GM12878 (cell line): ENCODE measurements around the gene MAPKAPK3. TPM values are rescaled to one million over a fixed set of nuclear protein-coding genes. Genes with fewer than 3 reads are reported as not detected.

Experiments used
- ATAC-seq: fragments of 200-7000 bp; cut with Tn5 transposase; 3 replicates; pipeline ENCODE4 v1.9.1; 2020; ENCODE audit warnings: mild to moderate bottlenecking, moderate library complexity
- BruUV-seq: library from RNA; stranded (reverse); fragments of 400-500 nt; replicated peaks from 2 replicates; lab custom pipeline; 2021; lab: Mats Ljungman, UMichigan
- CTCF ChIA-PET: fragments of 300-600 bp; sonication (Branson Sonifier 250); formaldehyde crosslinking; extraction: SDS; loops from one replicate; lab custom pipeline; 2021; ENCODE audit warnings: inconsistent platforms; lab: Yijun Ruan, JAX
- POLR2A ChIA-PET: fragments of 350-600 bp; formaldehyde crosslinking; extraction: SDS; loops from one replicate; lab custom pipeline; 2021; ENCODE audit warnings: inconsistent platforms; lab: Charles Lee
- RAD21 ChIA-PET: fragments of 300-600 bp; sonication (Branson Sonifier 250); formaldehyde crosslinking; loops from one replicate; lab custom pipeline; 2023; ENCODE audit warnings: antibody characterized with exemption; ENCODE audit not compliant: unreplicated experiment; lab: Charles Lee
- SMC1A ChIA-PET: fragments of 300-600 bp; sonication (Branson Sonifier 250); formaldehyde crosslinking; loops from one replicate; lab custom pipeline; 2023; ENCODE audit not compliant: unreplicated experiment, uncharacterized antibody; lab: Charles Lee
- DNase-seq: peaks from one replicate; pipeline ENCODE4 v3.0.0-alpha.2; 2011; ENCODE audit warnings: low read depth, low spot score
- FAIRE-seq: peaks from 3 replicates; lab custom pipeline; 2011; peaks lifted over from hg19 to GRCh38; lab: Jason Lieb, UNC
- H2AFZ ChIP-seq: 2 replicates; pipeline ENCODE4 v1.6.0; 2011; ENCODE audit warnings: low read depth, low read length, control low read depth; ENCODE audit not compliant: control insufficient read depth
- H3K27ac ChIP-seq: 2 replicates; pipeline ENCODE4 v1.5.1; 2011; ENCODE audit warnings: control low read depth; ENCODE audit not compliant: control insufficient read depth, insufficient read depth
- H3K27me3 ChIP-seq, 2 experiments: replicated peaks in 1 of 2; 2 replicates each; pipeline versions ENCODE4 v1.6.0 to v1.6.1; 2011; ENCODE audit warnings: low read length in 1 of 2; ENCODE audit not compliant: control insufficient read depth in 2 of 2, insufficient read depth in 2 of 2
- H3K36me3 ChIP-seq, 2 experiments: 2 replicates each; pipeline ENCODE4 v1.5.1; 2011; ENCODE audit warnings: low read length in 1 of 2; ENCODE audit not compliant: control insufficient read depth in 2 of 2, insufficient read depth in 2 of 2
- H3K4me1 ChIP-seq: 2 replicates; pipeline ENCODE4 v1.6.1; 2011; ENCODE audit warnings: mild to moderate bottlenecking, low read length, moderate library complexity, mixed read lengths; ENCODE audit not compliant: control insufficient read depth, insufficient read depth
- H3K4me2 ChIP-seq: 2 replicates; pipeline ENCODE4 v1.6.0; 2011; ENCODE audit warnings: control low read depth; ENCODE audit not compliant: control insufficient read depth, insufficient read depth
- H3K4me3 ChIP-seq: fragments of 200-600 bp; sonication (generic); 2 replicates; pipeline ENCODE4 v1.5.1; 2016
- H3K79me2 ChIP-seq: 2 replicates; pipeline ENCODE4 v1.6.0; 2011; ENCODE audit warnings: low read length; ENCODE audit not compliant: control insufficient read depth, insufficient read depth
- H3K9ac ChIP-seq: 2 replicates; pipeline ENCODE4 v1.8.0; 2011; ENCODE audit warnings: low read length, control low read depth, mixed read lengths; ENCODE audit not compliant: control insufficient read depth, insufficient read depth
- H3K9me3 ChIP-seq: replicated peaks from 3 replicates; pipeline ENCODE4 v1.5.1; 2011; ENCODE audit warnings: mild to moderate bottlenecking, low read length; ENCODE audit not compliant: control insufficient read depth, insufficient read depth
- H4K20me1 ChIP-seq: 2 replicates; pipeline ENCODE4 v1.6.0; 2011; ENCODE audit not compliant: control insufficient read depth, insufficient read depth
- E2F8 ChIP-seq: fragments of 450-650 bp; IDR thresholded peaks from 2 replicates; pipeline ENCODE4 v1.6.1; 2018; ENCODE audit warnings: mild to moderate bottlenecking, low read depth, moderate library complexity; ENCODE audit not compliant: partially characterized antibody
- EP300 ChIP-seq, 2 experiments: fragments of 150-350 bp in 1 of 2; IDR thresholded peaks; 2 replicates each; pipeline ENCODE4 v1.6.1; 2011 to 2012; ENCODE audit warnings: low read depth in 2 of 2, low read length in 2 of 2, borderline replicate concordance in 1 of 2, improper control_type of control experiment in 1 of 2, inconsistent platforms in 1 of 2; ENCODE audit not compliant: control insufficient read depth in 1 of 2
- HSF1 ChIP-seq: fragments of 150-350 bp; IDR thresholded peaks from 2 replicates; pipeline ENCODE4 v1.6.1; 2014; ENCODE audit warnings: mild to moderate bottlenecking, low read depth, low read length
- MTA3 ChIP-seq: IDR thresholded peaks from 2 replicates; pipeline ENCODE4 v1.6.1; 2012; ENCODE audit warnings: low read length, inconsistent platforms, borderline replicate concordance
- POLR2A ChIP-seq: IDR thresholded peaks from 2 replicates; pipeline ENCODE4 v1.6.1; 2011; ENCODE audit warnings: low read depth, mild to moderate bottlenecking, low read length
- SPI1 ChIP-seq: IDR thresholded peaks from 2 replicates; pipeline ENCODE4 v1.6.1; 2011; ENCODE audit warnings: low read depth, mild to moderate bottlenecking, low read length, moderate library complexity, borderline replicate concordance; ENCODE audit not compliant: insufficient read depth
- TARDBP ChIP-seq: IDR thresholded peaks from 2 replicates; pipeline ENCODE4 v1.6.1; 2016; ENCODE audit warnings: borderline replicate concordance
- USF1 ChIP-seq: IDR thresholded peaks from 2 replicates; pipeline ENCODE4 v1.6.1; 2011; ENCODE audit warnings: borderline replicate concordance, low read depth, mild to moderate bottlenecking, moderate library complexity, mixed read lengths, low read length; ENCODE audit not compliant: insufficient read depth; ENCODE audit errors: extremely low read length
- WGBS: methylation state at CpG from one replicate; pipeline ENCODE4 v1.1.6; 2016; ENCODE audit warnings: low lambda C conversion rate; ENCODE audit not compliant: insufficient replicate concordance, insufficient coverage; ENCODE audit errors: missing lambda C conversion rate; 5-methylcytosine and 5-hydroxymethylcytosine counted together
- in situ Hi-C: fragments of 300-500 bp; cut with MboI; formaldehyde crosslinking; loops from 9 replicates; pipeline ENCODE4 v1.14.3; 2018; ENCODE audit warnings: mixed read lengths
- intact Hi-C: fragments of 100-400 bp; cut with micrococcal nuclease; formaldehyde crosslinking; loops from one replicate; pipeline ENCODE4 v1.14.2; 2022; ENCODE audit not compliant: unreplicated experiment
- polyA plus RNA-seq, 11 experiments: library from polyadenylated mRNA; depleted of rRNA in 4 of 11; unstranded in 6 of 11; stranded (reverse) in 5 of 11; fragments of >200 nt; fragmentation: Nextera tagmentation in 4 of 11; fragmentation: Illumina TruSeq in 1 of 11; extraction: Ambion mirVana in 4 of 11; extraction: Trizol in 1 of 11; gene quantifications; 1 replicate in 1 of 11; 2 replicates in 10 of 11; pipeline versions ENCODE4 v1.2.1 to v1.2.3, GENCODE V29; 2011 to 2016; ENCODE audit warnings: inconsistent platforms in 2 of 11, missing spikeins in 2 of 11, low read depth in 1 of 11
- total RNA-seq, 4 experiments: library from RNA; depleted of rRNA in 3 of 4; stranded (reverse); fragments of >200 nt in 3 of 4; fragmentation: Illumina TruSeq in 1 of 4; extraction: Trizol in 1 of 4; gene quantifications; 2 replicates each; pipeline versions ENCODE4 v1.2.1 to v1.2.3, GENCODE V29; 2013 to 2021
- TF ChIP-seq, protein P1 (sequence below): IDR thresholded peaks from 2 replicates; pipeline ENCODE4 v1.6.1; 2012; ENCODE audit warnings: low read depth, low read length, improper control_type of control experiment
- TF ChIP-seq, protein P2 (sequence below): fragments of 450-650 bp; IDR thresholded peaks from 2 replicates; pipeline ENCODE4 v1.6.1; 2017; ENCODE audit warnings: antibody characterized with exemption, mild to moderate bottlenecking, moderate library complexity
- TF ChIP-seq, protein P3 (sequence below): fragments of 150-350 bp; IDR thresholded peaks from 2 replicates; pipeline ENCODE4 v1.6.1; 2016; ENCODE audit warnings: low read depth, low read length

Gene MAPKAPK3
- total and polyA plus RNA-seq, 10 of the 15 experiments (the other 5 are each of a cell fraction or from before 2014, with no cell fraction given) = 7.9 to 66.0 (median 39.0) TPM

DNA sequence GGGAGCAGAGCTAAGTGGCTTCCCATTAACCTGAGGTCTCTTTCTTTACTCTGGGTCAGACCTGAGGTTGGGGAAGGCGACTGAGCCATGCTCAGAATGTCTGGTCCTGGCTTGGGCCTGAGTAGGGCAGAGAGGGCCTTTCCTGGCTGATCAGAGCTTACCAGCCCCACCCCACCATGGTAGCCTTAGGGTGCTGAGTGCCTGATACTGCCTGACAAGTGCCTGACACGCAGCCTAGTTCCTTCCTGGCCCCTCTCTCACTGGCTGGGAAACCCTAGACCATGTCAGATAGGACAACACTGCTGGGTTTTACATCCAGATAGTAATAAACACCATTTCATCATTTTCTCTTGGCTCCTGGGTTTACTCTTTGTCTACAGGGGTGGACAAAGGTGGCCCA is 32.0 kb downstream of the MAPKAPK3 start:
- Histone ChIP-seq H2AFZ (no peak overlapping the region), H3K79me2 (no peaks in the 10 kb centered on the region), H3K4me1 (no peaks in the 10 kb centered on the region), H3K27ac (no peak overlapping the region), H3K9me3 (no peaks in the 10 kb centered on the region), H3K4me2 (no peak overlapping the region), H3K9ac (no peak overlapping the region), H3K4me3 (no peak overlapping the region), H3K27me3 (no peaks in the 10 kb centered on the region), H4K20me1 (no peaks in the 10 kb centered on the region; the same call in 1 of the 2 replicates), H3K36me3 (peaks cover 5 to 9% of the 10 kb centered on the region in 2 experiments; a peak in 3 of 4 replicates)
- DNase-seq (no peak), ATAC-seq (no peak), FAIRE-seq (no peak)
- in situ Hi-C loops = no loop called here
- RAD21 ChIA-PET = no interaction called here
- intact Hi-C loops = no loop called here
- WGBS = 29% methylated on average over 2 of the region's 2 CpGs
- BruUV-seq = no TSS peak
- CTCF ChIA-PET = interaction anchor here (10.8 kb wide), 1 partner anchor 30 kb away, joined by 250 read pairs; the partner anchor contains the start of gene MAPKAPK3
- POLR2A ChIA-PET = no interaction called here
- SMC1A ChIA-PET = interaction anchor here (0.5 to 1.4 kb wide), 3 partner anchors 33 to 321 kb away, joined by 3 to 4 read pairs (median 3); partner anchors contain the start of gene CISH
- TF ChIP-seq EP300 (IDR thresholded peaks at IDR 0.05; ENCODE audit: borderline replicate concordance in 1 of 2, control insufficient read depth in 1 of 2, low read depth in 2 of 2, low read length in 2 of 2) (no peak), SPI1 (no peak), TARDBP (no peak), MTA3 (no peak), USF1 (no peak), HSF1 (no peak), E2F8 (no peak), POLR2A (no peak)
- TF ChIP-seq, protein P1, sequence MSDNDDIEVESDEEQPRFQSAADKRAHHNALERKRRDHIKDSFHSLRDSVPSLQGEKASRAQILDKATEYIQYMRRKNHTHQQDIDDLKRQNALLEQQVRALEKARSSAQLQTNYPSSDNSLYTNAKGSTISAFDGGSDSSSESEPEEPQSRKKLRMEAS = no peak
- TF ChIP-seq, protein P2, sequence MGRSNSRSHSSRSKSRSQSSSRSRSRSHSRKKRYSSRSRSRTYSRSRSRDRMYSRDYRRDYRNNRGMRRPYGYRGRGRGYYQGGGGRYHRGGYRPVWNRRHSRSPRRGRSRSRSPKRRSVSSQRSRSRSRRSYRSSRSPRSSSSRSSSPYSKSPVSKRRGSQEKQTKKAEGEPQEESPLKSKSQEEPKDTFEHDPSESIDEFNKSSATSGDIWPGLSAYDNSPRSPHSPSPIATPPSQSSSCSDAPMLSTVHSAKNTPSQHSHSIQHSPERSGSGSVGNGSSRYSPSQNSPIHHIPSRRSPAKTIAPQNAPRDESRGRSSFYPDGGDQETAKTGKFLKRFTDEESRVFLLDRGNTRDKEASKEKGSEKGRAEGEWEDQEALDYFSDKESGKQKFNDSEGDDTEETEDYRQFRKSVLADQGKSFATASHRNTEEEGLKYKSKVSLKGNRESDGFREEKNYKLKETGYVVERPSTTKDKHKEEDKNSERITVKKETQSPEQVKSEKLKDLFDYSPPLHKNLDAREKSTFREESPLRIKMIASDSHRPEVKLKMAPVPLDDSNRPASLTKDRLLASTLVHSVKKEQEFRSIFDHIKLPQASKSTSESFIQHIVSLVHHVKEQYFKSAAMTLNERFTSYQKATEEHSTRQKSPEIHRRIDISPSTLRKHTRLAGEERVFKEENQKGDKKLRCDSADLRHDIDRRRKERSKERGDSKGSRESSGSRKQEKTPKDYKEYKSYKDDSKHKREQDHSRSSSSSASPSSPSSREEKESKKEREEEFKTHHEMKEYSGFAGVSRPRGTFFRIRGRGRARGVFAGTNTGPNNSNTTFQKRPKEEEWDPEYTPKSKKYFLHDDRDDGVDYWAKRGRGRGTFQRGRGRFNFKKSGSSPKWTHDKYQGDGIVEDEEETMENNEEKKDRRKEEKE = no peak
- TF ChIP-seq, protein P3, sequence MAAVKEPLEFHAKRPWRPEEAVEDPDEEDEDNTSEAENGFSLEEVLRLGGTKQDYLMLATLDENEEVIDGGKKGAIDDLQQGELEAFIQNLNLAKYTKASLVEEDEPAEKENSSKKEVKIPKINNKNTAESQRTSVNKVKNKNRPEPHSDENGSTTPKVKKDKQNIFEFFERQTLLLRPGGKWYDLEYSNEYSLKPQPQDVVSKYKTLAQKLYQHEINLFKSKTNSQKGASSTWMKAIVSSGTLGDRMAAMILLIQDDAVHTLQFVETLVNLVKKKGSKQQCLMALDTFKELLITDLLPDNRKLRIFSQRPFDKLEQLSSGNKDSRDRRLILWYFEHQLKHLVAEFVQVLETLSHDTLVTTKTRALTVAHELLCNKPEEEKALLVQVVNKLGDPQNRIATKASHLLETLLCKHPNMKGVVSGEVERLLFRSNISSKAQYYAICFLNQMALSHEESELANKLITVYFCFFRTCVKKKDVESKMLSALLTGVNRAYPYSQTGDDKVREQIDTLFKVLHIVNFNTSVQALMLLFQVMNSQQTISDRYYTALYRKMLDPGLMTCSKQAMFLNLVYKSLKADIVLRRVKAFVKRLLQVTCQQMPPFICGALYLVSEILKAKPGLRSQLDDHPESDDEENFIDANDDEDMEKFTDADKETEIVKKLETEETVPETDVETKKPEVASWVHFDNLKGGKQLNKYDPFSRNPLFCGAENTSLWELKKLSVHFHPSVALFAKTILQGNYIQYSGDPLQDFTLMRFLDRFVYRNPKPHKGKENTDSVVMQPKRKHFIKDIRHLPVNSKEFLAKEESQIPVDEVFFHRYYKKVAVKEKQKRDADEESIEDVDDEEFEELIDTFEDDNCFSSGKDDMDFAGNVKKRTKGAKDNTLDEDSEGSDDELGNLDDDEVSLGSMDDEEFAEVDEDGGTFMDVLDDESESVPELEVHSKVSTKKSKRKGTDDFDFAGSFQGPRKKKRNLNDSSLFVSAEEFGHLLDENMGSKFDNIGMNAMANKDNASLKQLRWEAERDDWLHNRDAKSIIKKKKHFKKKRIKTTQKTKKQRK = no peak
